Coronary artery (tissue), 2 donors: ENCODE results near the gene SLC41A3.

Source experiments
- DNase-seq: peaks from one replicate; pipeline ENCODE4 v3.0.0-alpha.2; 2017; ENCODE audit warnings: low spot score
- H3K27ac ChIP-seq, 2 donors: fragments of 200-600 bp; sonication (generic); one replicate each; pipeline ENCODE4 v1.5.1; 2016 to 2019
- H3K4me3 ChIP-seq: fragments of 200-600 bp; sonication (generic); 2 replicates; pipeline ENCODE4 v1.5.1; 2016; ENCODE audit warnings: mild to moderate bottlenecking, moderate library complexity
- CTCF ChIP-seq: fragments of 200-600 bp; sonication (generic); IDR thresholded peaks from one replicate; pipeline ENCODE4 v1.5.1; 2019; ENCODE audit warnings: antibody characterized with exemption

SLC41A3 gene

GRCh38 chr3:126130081-126130855 is 46.3 kb upstream of the SLC41A3 start:
- peak; percentile 64 for DNase-seq
- no peak overlapping the region for H3K4me3 ChIP-seq
- H3K27ac ChIP-seq, result no peak overlapping the region
- no peak for TF ChIP-seq CTCF

GRCh38 chr3:126129398-126129891 is 45.5 kb upstream of the SLC41A3 start:
- no peak overlapping the region for H3K27ac ChIP-seq
- DNase-seq, result peak; percentile 73
- no peak for TF ChIP-seq CTCF

GRCh38 chr3:126128504-126129397 is 44.8 kb upstream of the SLC41A3 start:
- H3K27ac ChIP-seq, result no peak overlapping the region
- no peak overlapping the region for H3K4me3 ChIP-seq
- peak; percentile 65 for DNase-seq
- TF ChIP-seq CTCF, result no peak

More at GRCh38 chr3:126129398-126129891, 45.5 kb upstream of the SLC41A3 start:
- no peak overlapping the region for H3K4me3 ChIP-seq

- TF ChIP-seq CTCF, result no peak
- DNase-seq, result peak; percentile 69
- H3K4me3 ChIP-seq, result no peak overlapping the region
- H3K27ac ChIP-seq, result no peak overlapping the region
Observed at GRCh38 chr3:126127904-126128303, 44.0 kb upstream of the SLC41A3 start.

GRCh38 chr3:126127452-126127851 is 43.5 kb upstream of the SLC41A3 start:
- no peak for DNase-seq
- TF ChIP-seq CTCF, result no peak
- no peak overlapping the region for H3K27ac ChIP-seq
- no peak overlapping the region for H3K4me3 ChIP-seq

GRCh38 chr3:126126811-126127431 is 43.0 kb upstream of the SLC41A3 start:
- DNase-seq, result peak; percentile 59
- no peak for TF ChIP-seq CTCF
- no peak overlapping the region for H3K4me3 ChIP-seq

More at GRCh38 chr3:126126811-126127431, 43.0 kb upstream of the SLC41A3 start:
- H3K27ac ChIP-seq, result no peak overlapping the region
